T follicular helper cell (primary cell): ENCODE results near the gene PTMS.

ENCODE experiments used
- DNase-seq: peaks from one replicate; pipeline ENCODE4 v3.0.0-alpha.2; 2020; ENCODE audit warnings: low read depth

The PTMS gene

GRCh38 chr12:6788972-6789924, 23.1 kb downstream of the PTMS start, which contains the start of gene CD4:
Gene CD4 (plus strand): TSS chr12:6789528. CDS start chr12:6800139, 10,611 bp downstream.
- peak; percentile 62 for DNase-seq

DNA sequence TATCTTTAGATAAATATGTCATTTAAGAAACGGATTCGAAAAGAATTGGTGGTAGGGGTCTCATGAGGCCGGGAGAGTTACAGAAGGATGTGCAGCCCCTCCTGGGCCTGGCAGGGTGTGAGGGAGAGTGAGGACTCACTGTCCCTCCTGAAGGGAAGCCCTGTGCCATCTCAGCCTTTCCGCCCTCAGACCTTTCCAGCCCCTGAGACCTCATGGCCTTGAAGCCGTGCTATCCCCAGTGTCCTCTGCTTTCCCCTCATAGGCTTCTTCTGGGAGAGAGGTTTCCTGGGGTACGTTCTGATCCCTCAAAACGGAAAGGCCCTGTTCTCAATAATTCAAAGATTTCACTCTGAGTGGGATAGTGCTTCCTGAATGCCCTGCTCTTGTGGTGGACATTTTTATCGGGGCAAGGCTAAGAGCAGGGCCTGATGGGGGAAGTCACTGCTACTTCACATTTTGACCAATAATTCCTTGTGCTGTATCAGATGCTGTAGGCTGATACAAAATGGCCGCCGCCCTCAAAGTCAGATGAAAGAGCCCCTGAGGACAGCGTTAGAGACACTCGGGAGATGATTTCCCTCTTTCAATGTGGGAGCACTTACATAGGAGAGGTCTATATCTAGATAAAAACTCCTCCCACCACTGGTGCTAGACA, 24.5 kb downstream of the PTMS start:
- DNase-seq, result peak; percentile 27

DNA sequence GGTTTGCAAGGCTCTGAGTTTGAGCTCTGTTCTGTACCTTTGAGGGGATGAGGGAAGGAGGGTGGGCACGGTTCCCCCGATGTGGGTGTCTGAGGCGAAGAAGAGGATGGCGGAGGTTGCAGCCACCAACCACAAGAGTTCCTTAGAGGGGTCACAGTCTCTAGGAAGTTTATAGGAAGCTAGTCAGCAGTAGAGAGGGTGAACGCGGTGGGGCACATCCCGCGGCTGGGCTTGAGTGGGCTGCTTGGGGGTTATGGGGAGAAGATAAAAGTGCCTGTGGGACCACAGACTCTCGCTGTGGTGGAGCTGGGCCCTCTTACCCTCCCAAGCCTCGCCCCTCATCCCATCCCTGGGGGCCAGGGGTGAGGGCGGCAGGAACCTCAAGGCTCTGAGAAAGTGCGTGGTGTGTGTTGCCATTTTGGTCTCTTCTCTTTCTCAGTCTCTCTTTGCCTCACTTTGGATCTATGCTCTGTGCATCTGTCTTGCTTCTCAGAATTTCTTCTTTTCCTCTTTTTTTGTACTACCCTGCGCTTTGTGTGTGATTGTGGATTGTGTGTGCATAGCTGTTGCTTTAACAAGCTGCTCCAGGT, 25.9 kb downstream of the PTMS start:
- no peak for DNase-seq

GRCh38 chr12:6792522-6793201, 26.5 kb downstream of the PTMS start:
- DNase-seq, result peak; percentile 39

GRCh38 chr12:6795088-6795487, 28.9 kb downstream of the PTMS start:
- no peak for DNase-seq

DNA sequence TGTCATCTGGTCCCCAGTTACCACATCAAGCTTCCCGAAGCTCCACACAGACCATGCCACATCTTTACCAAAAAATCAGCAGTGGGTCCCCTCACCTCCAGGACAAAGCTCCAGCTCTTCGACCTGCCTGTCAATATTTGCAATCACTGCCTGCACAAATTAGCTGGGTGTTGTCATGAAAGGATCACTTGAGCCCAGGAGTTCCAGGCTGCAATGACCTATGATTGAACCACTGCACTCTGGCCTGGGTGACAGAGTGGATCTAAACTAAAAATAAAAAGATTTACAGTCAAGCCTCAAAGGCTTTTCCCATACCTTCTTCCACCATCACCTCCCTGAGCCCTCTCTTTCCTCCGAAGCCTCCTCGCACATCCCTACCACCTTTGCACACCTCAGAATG, 30.4 kb downstream of the PTMS start:
- DNase-seq, result no peak

GRCh38 chr12:6799147-6799546, 33.0 kb downstream of the PTMS start:
- DNase-seq, result no peak

DNA sequence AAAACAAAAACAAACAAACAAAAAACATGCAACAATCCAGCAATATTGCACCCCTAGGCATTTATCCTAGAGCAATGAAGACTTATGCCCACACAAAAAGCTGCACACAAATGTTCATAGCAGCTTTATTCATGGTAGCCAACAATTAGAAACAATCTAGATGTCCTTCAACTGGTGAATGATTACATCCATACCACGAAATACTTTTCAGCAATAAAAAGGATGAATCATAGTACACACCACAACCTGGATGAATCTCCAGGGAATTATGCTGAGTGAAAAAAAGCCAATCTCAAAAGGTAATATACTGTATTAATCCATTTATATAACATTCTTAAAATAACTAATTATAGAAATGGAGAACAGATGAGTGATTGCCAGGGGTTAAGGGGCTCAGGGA, 41.0 kb downstream of the PTMS start:
- no peak for DNase-seq

- DNase-seq, result no peak
These were observed 42.9 kb downstream of the PTMS start for GRCh38 chr12:6809056-6809455.

- DNase-seq, result no peak
These were observed 44.6 kb downstream of the PTMS start for GRCh38 chr12:6810758-6811157.

GRCh38 chr12:6813363-6813762, 47.2 kb downstream of the PTMS start:
- DNase-seq, result no peak

GRCh38 chr12:6816598-6816997, 50.4 kb downstream of the PTMS start:
- no peak for DNase-seq

GRCh38 chr12:6817098-6817497, 50.9 kb downstream of the PTMS start:
- no peak for DNase-seq

- no peak for DNase-seq
These were observed 51.5 kb downstream of the PTMS start for GRCh38 chr12:6817662-6818157.

- no peak for DNase-seq
These were observed 52.1 kb downstream of the PTMS start for GRCh38 chr12:6818222-6818621.

- DNase-seq, result no peak
These were observed 52.5 kb downstream of the PTMS start for GRCh38 chr12:6818645-6819044.

GRCh38 chr12:6819106-6820030, 53.2 kb downstream of the PTMS start:
- no peak for DNase-seq

DNA sequence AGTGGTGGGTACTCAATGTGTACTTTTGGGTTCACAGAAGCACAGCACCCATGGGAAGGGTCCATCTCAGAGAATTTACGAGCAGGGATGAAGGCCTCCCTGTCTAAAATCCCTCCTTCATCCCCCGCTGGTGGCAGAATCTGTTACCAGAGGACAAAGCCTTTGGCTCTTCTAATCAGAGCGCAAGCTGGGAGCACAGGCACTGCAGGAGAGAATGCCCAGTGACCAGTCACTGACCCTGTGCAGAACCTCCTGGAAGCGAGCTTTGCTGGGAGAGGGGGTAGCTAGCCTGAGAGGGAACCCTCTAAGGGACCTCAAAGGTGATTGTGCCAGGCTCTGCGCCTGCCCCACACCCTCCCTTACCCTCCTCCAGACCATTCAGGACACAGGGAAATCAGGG, 54.0 kb downstream of the PTMS start:
- DNase-seq, result no peak
